ENCODE data around the gene WDR36. TPM values are rescaled to one million over a fixed set of nuclear protein-coding genes. Genes with fewer than 3 reads are reported as not detected.

Gene WDR36
- total RNA-seq, 1 experiment from 2014 or later, result 52.3 TPM

- Mint-ChIP-seq H3K27ac (ENCODE audit: low read depth, unreplicated experiment) (no peak overlapping the region), H3K4me1 (ENCODE audit: insufficient read depth, unreplicated experiment) (peaks cover 6% of the 10 kb centered on the region), H3K36me3 (ENCODE audit: insufficient read depth, unreplicated experiment) (no peaks in the 10 kb centered on the region), H3K4me3 (ENCODE audit: unreplicated experiment) (no peak overlapping the region), H3K9me3 (ENCODE audit: unreplicated experiment) (no peaks in the 10 kb centered on the region), H3K27me3 (ENCODE audit: insufficient read depth, unreplicated experiment) (peaks cover 25% of the 10 kb centered on the region)
- no TSS peak for BruUV-seq (replicated peaks)
- no peak for DNase-seq (ENCODE audit: unreplicated experiment)
- no peak for TF ChIP-seq CTCF (IDR thresholded peaks at IDR 0.05; ENCODE audit: unreplicated experiment)
- CTCF ChIA-PET, result interaction anchor here (0.7 kb wide), 1 partner anchor 263 kb away, joined by 3 read pairs; no protein-coding TSS in a partner anchor
- intact Hi-C loops (cut with micrococcal nuclease), result loop anchor here (10.0 kb wide), 1 partner anchor 105 kb away; no protein-coding TSS in a partner anchor
- POLR2A ChIA-PET, result no interaction called here
These were observed 32.0 kb upstream of the WDR36 start for GRCh38 chr5:111060169-111060568.

- Mint-ChIP-seq H3K9me3 (ENCODE audit: unreplicated experiment) (no peaks in the 10 kb centered on the region), H3K36me3 (ENCODE audit: insufficient read depth, unreplicated experiment) (no peaks in the 10 kb centered on the region), H3K4me1 (ENCODE audit: insufficient read depth, unreplicated experiment) (peaks cover 6% of the 10 kb centered on the region), H3K27ac (ENCODE audit: low read depth, unreplicated experiment) (no peak overlapping the region), H3K27me3 (ENCODE audit: insufficient read depth, unreplicated experiment) (peaks cover 12% of the 10 kb centered on the region), H3K4me3 (ENCODE audit: unreplicated experiment) (no peak overlapping the region)
- no peak for DNase-seq (ENCODE audit: unreplicated experiment)
- intact Hi-C loops (cut with micrococcal nuclease), result loop anchor here (10.0 kb wide), 1 partner anchor 107 kb away; no protein-coding TSS in a partner anchor
- no peak for TF ChIP-seq CTCF (IDR thresholded peaks at IDR 0.05; ENCODE audit: unreplicated experiment)
- no TSS peak for BruUV-seq (replicated peaks)
- POLR2A ChIA-PET, result no interaction called here
- CTCF ChIA-PET, result no interaction called here
These were observed 30.5 kb upstream of the WDR36 start for GRCh38 chr5:111061618-111062017.

GRCh38 chr5:111063709-111064322, 28.3 kb upstream of the WDR36 start:
- BruUV-seq (replicated peaks), result no TSS peak
- intact Hi-C loops (cut with micrococcal nuclease), result loop anchor here (1.0 to 10.0 kb wide), 4 partner anchors 109 to 307 kb away; no protein-coding TSS in a partner anchor
- Mint-ChIP-seq H3K27ac (ENCODE audit: low read depth, unreplicated experiment) (no peak overlapping the region), H3K36me3 (ENCODE audit: insufficient read depth, unreplicated experiment) (no peaks in the 10 kb centered on the region), H3K4me3 (ENCODE audit: unreplicated experiment) (no peak overlapping the region), H3K9me3 (ENCODE audit: unreplicated experiment) (no peaks in the 10 kb centered on the region), H3K4me1 (ENCODE audit: insufficient read depth, unreplicated experiment) (peaks cover 6% of the 10 kb centered on the region), H3K27me3 (ENCODE audit: insufficient read depth, unreplicated experiment) (no peaks in the 10 kb centered on the region)
- POLR2A ChIA-PET, result no interaction called here
- peak; percentile 50 for TF ChIP-seq CTCF (IDR thresholded peaks at IDR 0.05; ENCODE audit: unreplicated experiment)
- DNase-seq (ENCODE audit: unreplicated experiment), result peak; percentile 58
- CTCF ChIA-PET, result interaction anchor here (0.7 to 1.3 kb wide), 4 partner anchors 101 to 306 kb away, joined by 3 to 13 read pairs (median 3); no protein-coding TSS in a partner anchor

GRCh38 chr5:111066261-111066938, 25.7 kb upstream of the WDR36 start:
- CTCF ChIA-PET, result interaction anchor here (0.6 to 2.3 kb wide), 9 partner anchors 9 to 309 kb away, joined by 3 to 12 read pairs (median 3); no protein-coding TSS in a partner anchor
- no peak for DNase-seq (ENCODE audit: unreplicated experiment)
- Mint-ChIP-seq H3K27me3 (ENCODE audit: insufficient read depth, unreplicated experiment) (no peaks in the 10 kb centered on the region), H3K9me3 (ENCODE audit: unreplicated experiment) (no peaks in the 10 kb centered on the region), H3K4me1 (ENCODE audit: insufficient read depth, unreplicated experiment) (peaks cover 6% of the 10 kb centered on the region), H3K27ac (ENCODE audit: low read depth, unreplicated experiment) (no peak overlapping the region), H3K36me3 (ENCODE audit: insufficient read depth, unreplicated experiment) (no peaks in the 10 kb centered on the region), H3K4me3 (ENCODE audit: unreplicated experiment) (no peak overlapping the region)
- BruUV-seq (replicated peaks), result no TSS peak
- TF ChIP-seq CTCF (IDR thresholded peaks at IDR 0.05; ENCODE audit: unreplicated experiment), result no peak
- intact Hi-C loops (cut with micrococcal nuclease), result loop anchor here (10.0 kb wide), 1 partner anchor 112 kb away; no protein-coding TSS in a partner anchor
- POLR2A ChIA-PET, result interaction anchor here (1.0 kb wide), 1 partner anchor 328 kb away, joined by 3 read pairs; no protein-coding TSS in a partner anchor

Data from MCF 10A (cell line).